CD4-positive, alpha-beta T cell treated with Interleukin-6 for 4 hours (primary cell): Measurements from ENCODE around the gene ZNF236.

Experiments
- DNase-seq: peaks from one replicate; pipeline ENCODE4 v3.0.0-alpha.2; 2020; ENCODE audit warnings: mixed read lengths

Gene ZNF236

DNA sequence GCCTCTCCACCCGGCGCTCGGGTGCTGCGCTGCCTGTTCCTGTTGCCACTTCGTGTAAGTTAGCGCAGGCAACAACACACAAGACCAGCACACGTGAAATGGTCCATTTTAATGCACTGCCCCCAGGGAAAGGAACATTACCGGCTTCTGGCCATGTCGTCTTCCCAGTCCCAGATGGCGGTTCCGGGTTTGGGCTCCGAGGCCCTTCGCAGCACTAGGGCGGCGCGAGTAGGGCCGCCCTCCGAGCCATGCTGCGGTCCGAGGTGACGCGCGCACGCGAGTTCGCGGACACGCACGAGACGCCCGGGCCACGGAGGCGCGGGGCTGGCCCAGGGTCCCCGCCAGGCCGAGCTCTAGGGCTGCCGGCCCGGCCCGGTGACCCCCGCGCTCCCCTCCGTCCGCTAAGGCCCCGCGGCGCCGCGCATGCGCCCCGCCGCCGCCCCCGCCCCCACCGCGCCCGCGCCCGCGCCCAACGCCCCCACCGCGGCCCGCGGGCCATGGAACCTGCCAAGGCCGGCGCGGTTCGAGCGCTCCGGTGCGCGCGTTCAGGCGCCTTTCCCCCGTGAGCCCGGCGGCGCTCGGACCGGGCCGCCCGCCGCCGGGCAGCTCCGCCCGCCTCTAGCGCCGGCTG, 367 bp upstream of the ZNF236 start:
- peak; percentile 73 for DNase-seq

DNA sequence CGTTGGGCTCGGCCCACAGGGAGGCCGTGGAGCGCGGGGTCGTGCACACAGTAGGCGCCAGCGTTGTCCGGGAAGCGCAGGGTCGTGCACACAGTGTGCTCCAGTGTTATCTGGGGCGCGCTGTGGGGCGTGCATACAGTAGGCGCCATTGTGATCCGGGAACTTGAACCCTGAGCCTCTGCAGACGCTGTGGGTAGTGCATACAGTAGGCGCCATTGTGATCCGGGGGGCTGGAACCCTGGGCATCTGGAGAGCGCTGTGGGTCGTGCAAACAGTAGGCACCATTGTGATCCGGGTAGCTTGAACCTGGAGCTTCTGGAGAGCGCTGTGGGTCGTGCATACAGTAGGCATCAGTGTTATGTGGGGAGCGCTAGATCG, 793 bp downstream of the ZNF236 start:
- DNase-seq, result no peak

DNA sequence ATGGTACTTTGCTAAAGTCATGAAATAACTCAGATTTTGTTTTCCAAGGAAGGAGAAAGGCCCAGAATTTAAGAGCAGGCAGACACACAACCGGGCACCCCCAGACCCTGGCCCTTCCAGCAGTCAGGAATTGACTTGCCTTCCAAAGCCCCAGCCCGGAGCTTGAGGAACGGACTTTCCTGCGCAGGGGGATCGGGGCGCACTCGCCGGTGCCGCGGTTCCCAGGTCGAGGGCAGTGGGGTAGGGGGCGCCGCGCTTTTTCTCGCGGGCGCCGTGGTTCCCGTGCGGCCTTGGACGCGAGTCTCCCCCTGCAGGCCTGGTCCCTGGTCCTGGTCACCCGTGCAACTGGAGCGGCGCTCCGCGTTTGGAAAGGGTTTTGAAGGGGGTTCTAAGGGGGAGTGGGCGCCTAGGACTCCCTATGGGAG, 1.2 kb downstream of the ZNF236 start:
- DNase-seq, result peak; percentile 18

DNA sequence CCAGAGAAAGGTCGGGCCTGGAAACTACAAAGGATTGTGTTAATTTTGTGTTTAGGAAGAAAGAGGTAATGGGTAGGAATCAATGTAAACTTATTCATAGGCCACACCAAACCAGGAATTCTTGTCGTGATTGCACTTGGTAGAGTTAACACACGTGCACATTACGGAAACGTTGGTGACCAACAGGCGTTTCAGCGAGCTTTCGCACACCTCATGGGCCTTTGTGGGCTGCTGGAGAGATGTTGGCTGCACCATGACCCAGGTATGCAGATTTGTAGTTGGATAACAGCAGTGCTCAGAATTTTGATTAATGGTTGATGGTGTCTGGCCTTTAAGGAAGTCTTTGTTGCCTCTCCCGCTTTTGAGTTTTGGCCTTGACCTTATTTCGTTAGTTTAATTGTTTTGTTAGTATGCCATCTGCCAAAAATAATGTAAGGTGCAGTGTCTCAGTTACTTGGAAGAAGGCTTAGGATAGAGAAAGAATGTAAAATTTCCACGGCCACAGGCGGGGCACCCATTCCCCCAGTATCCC, 1.9 kb downstream of the ZNF236 start:
- no peak for DNase-seq

DNA sequence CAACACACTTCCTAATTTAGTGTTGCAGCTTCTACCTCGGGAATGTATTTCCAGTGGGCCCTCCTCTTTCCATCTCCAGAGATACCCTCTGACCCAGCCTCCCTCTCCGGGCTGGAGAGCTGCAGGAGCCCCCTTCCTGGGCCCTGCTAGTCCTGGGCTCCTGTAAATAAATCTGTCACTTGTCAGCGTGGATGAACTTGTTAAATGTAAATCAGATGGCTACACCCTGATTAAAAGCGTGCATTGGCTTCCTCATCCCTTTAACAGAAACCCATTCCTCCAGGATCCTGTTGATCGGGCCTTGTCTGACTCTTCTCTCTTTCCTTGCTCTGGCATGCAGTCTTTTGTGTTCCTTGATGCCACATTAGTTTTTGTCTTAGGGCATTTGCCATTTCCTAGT, 2.4 kb downstream of the ZNF236 start:
- no peak for DNase-seq

DNA sequence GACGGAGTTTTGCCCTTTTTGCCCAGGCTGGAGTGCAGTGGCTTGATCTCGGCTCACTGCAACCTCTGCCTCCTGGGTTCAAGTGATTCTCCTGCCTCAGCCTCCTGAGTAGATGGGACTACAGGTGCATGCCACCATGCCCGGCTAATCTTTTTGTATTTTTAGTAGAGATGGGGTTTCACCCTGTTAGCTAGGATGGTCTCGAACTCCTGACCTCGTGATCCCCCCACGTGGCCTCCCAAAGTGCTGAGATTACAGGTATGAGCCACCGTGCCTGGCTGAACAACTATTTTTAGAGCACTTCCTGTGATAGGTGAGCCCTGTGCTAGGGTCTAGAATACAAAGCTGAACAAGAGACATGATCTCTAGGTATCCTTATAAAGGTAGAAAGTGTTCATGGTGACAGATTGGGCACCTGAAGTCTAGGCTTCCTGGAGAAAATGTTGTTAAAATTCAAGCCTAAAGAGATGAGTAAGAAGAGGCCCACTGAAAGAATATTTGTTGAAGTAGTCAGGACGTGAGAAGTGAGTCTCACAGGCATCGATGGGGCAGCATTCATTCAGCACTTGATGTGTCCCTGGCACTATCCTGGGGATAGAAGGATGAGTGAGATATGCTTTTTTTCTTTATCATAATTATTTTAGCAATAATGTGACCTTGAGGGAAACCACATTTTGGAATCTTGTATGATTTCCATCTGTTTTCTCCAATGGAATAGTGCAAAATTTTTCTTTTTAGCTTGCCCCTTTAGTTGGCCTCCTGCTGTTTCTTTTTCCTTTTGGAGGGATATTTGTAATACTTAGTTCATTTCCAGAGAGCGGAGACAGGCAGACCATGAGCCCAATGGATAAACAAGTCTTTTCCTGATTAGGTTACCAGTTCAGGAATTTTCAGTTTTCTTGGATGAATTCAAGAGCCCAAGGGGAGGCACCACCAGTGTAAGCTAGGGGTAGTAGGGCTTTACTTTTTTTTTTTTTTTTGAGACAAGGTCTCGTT, 5.1 kb downstream of the ZNF236 start:
- DNase-seq, result no peak

DNA sequence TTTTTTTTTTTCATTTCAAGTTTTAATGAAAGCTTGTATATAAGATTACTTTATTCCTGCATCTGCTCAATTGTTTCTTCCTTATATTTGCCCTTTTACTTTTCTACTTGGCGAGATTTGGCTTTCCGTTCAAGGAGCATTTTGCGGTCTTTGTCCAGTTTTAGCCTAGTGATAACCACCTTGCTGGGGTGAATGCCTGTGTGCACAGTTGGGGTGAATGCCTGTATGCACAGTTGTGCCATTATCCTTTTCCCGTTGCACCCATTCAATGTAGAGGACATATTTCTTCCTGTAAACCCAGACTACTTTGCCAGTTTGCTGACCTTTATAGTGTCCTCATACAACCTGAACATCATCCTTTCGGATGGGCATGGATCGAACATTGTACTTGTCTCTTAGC, 12.0 kb downstream of the ZNF236 start:
- no peak for DNase-seq

DNA sequence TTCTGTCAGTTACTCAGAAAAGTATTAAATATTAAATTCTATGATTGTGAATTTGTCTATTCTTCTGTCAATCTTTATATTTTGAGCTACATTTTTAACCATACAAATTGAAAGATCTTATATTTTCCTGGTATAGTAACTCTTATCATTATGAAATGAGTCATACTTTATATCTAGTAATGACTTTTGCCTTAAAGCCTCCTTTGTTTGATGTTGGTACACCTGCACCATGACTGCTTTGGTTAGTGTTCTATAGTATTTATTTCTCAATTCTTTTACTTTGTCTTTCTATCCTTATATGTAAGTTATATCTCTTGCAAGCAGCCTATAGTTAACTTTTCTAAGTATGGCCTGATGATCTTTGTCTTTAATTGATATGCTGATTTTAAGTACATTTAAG, 13.0 kb downstream of the ZNF236 start:
- no peak for DNase-seq

DNA sequence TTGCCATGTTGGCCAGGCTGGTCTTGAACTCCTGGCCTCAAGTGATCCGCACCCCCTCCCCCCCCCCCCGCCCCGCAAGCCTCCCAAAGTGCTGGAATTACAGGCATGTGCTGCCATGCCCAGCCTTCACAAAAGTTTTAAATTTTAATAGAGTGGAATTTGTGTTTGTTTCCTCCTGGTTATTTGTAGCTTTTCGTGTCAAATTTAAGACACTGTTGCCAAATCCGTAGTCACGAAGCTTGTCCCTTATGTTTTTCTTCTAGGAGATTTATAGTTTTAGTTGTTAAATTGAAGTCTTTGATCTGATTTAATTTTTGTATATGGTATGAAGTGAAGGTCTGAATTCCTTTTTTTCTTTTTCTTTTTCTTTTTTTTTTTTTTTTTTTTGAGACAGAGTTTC, 14.7 kb downstream of the ZNF236 start:
- no peak for DNase-seq

DNA sequence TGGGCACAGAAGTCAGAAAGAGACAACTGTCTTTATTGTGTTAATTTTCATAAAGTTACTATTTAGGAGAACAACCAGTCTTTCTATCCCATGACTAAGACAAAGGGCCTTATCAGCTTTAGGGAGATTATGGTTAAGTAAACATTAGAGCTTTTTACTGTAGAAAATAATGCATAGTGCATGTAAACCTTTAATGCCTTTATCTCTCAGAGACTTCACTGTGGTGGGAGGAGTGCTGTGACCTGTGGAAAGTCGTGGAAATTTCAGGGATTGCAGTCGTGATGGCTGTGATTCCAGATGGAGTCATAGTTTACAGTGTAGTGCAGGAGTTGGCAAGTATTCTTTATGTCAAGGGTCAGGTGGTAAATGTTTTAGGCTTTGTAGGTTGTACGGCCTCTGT, 15.8 kb downstream of the ZNF236 start:
- DNase-seq, result no peak

DNA sequence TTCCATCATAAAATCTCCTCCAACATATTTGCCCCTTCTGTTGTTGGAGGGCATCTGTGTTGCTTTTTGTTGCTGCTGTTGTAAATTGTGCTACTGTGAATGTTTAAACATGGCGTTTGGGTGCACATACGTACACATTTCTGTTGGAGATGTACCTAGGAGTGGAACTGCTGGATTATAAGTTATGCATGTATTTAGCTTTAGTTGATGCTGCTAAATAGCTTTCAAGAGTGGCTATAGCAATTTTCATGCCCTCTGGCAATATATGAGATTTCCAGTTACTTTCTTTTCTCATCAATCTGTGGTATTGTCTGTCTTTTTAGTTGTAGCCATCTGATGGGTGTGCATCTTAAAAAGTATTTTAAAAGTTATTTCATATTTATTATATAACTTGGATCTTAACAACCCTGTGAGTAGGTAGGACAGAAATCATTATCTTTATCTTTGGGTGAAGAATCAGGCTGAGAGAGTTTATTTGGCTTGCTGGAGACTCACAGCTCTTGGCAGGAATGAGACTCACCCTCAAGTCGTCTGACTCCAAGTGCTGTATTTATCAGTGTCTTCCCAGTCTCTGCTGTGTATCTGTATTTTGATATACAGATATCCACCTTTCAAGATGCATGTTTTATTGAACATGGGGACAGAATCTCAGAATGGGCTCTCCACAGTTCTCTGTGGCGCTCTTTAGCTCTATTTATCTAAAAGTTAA, 16.9 kb downstream of the ZNF236 start:
- no peak for DNase-seq

DNA sequence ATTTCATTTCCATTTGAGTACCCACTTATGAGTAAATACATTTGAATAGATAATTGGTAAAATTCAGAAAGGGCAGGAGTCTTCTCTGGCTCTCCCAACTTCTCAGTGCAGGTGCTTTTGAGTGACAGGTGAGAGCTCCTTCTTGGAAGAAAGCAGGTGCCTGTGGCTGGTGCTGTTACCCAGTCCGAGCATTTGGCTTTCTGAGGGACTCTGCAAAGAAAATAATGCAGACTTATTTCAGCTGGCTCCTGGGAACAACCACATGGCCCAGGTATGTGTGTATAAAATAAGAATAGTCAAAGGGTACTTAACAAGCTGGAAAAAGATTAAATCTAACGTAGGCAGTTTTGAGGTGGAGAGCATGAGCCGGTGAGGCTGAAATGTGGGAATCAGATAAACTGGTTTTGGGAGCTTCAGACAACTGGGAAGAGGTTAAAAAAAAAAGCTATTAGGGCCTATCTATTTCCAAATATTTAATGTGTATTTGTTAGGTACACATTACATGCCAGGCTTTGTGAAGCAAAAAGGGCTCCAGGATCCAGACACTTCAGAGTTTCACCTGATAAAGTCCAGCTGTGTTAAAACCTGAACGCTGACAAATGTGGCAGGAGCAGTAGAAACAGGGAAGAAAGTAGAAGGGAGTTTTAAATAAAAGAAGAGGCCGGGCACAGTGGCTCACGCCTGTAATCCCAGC, 20.6 kb downstream of the ZNF236 start:
- DNase-seq, result no peak

DNA sequence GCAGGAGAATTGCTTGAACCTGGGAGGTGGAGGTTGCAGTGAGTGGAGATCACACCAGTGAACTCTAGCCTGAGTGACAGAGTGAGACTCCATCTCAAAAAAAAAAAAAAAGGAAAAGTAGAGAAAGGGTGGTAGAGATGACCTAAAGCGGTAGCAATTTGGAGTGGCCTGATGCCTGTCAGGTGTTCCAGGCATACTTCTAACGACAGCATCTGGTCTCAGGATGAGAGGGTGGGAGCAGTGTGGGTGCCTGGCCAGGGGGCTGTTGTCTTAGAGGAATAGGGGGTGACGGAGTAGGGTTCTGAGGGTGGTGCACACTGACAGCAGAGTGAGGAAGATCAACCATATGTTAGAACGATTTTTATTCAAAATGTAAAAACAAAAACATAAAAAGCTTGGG, 21.8 kb downstream of the ZNF236 start:
- DNase-seq, result no peak

DNA sequence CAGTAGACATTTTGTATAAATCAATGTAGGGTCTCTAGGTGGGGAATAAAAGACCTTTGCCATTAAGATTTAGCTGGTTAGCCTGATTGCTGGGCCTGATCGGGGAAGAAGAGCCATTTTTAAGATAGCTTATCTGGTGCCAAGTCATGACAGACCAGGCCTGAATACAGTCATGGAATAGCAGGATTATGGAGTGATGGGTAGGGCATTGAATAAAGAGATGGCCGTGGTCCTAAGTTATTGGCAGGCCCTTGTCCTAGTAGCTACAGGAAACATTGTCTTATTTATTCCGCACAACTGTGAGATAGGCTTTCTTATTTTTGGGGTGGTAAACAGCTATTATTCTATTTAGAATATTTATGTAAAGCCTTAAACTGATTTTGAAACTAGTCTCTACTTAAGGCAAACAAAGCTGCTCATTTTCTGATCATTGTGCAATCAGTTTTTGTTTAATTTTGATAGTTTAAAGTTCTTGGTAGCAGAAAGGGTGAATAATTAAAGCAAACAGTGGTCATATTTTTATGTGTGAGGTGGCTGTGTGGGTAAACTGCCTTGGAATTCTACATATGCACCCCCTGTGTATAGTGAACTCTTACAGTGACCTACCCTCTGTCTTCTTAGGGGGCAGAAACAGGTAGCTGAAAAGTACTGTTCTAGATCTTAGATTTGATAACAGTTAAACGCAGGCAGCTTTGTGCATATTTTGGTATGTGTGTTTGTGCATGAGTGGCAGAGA, 22.6 kb downstream of the ZNF236 start:
- DNase-seq, result no peak

DNA sequence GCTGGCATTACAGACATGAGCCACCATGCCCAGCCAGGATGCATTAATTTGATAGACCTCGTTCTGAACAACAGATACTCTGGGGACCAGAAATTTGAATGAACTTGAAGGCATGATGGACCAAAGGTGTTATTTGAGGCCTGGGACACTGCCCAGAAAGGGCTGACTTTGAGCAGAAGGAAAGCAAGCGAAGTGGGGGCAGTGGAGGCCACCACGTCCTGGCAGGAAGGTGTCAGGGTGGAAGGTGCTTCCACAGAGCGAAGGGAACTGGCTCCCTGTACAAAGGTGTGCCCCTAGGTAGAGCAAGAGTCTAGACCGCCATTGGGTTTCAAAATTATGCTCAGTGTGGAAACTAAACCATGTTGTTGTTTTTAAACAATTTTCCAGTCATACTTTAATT, 23.9 kb downstream of the ZNF236 start:
- DNase-seq, result no peak

DNA sequence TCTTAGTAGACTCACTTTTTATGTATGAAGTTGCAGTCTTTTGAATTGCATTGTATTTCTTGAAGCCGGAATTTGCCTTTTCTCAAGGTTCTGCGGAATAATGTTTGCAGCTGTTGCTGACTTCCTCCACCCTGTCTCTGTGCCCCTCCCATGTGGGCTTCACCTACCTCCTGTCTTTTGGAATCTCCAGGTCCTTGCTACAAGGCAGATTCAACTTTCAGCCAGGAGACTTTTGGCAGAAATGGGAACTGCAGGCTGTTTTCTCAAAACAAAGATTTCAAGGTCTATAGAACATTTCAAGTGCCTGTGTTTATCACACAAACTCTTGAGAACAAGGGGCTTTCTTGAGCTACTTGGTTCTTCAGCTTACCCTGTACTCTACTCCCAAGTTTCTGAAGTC, 25.6 kb downstream of the ZNF236 start:
- DNase-seq, result no peak

DNA sequence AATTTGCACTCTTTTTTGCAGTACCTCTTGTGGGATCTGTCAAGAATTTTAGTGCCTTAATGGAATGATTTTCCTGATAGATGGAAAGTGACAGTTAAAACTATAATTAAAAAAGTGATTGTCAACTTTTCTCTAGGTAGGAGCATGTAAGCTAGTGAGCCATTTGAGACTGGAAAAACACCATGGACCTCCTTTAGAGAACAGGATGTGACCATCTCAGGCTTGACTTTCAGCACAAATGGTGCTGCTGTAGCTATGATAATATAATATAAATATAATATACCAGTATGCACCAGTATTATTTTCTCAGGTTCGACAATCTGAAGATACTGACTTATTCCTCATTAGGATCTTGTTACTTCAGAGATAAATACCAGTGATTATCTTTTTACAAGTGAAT, 27.8 kb downstream of the ZNF236 start:
- DNase-seq, result no peak

DNA sequence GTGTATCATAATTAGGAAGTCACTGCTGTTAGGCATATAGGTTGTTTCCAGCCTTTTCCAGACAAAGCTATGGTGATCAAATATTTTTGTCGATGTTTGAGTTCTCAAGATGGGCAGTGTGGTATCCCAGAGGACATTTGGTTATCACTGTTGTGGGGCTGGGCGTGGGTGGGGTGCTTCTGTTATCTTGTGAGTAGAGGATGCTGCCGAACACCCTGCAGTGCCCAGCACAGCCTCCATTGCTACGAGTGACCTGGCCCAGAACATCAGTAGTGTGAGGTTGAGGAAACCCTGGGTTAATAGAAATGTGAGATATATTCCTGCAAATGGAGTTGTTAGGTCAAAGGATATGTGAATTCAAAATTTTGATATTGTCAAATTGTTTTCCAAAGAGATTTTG, 33.2 kb downstream of the ZNF236 start:
- no peak for DNase-seq

DNA sequence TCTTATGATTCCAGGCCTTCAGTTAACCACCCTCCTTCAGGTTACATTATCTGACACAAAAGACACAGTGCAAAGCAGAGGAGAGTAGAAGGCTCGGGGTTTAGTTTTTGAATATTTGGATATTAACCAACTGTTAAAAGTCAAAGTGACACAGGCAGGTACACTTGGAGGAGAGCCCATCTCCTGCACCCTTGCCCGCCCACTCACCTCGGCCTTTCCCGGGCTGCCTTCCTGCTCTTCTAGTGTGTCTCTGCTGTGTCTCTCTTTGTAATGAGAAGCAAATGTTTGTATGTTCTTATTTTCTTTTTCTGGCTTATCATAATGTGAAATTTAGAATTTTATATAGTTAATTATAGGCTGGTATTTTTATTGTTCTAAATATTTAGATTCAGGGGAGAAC, 35.1 kb downstream of the ZNF236 start:
- no peak for DNase-seq

DNA sequence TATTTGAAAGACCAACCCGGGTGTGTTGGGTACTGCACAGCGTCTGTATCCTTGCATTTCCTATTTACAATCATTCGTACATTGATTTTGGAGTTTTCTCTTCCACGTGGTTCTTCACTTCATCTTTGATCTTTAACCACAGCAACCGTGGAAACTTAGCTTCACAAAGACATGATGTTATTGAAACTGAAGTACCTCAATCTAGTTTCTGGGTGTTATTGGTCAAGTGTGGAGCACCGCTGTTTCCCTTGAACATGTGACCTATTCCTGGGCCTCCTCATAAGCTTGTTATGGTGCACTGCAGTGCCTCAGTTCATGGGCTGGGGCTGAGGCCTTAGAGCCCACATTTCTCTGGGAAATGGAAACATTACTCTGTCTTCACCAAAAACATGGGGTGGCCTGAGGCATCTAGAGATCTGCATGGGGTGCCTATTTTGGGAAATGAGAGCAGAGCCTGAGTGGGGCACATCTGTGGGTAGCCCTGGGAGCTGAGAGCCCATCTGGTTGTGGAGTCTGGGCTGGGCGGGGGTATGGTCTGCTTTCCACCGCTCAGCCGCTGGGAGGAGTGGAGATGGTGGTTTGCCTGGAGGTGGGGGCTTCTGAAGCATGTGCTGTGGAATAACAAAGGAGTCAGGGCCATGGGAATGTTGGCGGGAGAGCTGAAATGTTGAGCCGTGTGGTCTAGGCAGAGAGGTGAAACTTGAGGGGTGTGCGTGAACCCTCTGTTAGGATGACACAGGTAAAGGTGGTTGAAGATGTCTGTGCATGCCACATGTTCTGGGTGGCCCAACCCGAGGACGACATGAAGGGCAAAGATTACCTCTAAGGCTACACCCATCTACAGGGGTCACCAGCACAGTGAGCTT, 37.4 kb downstream of the ZNF236 start:
- no peak for DNase-seq

DNA sequence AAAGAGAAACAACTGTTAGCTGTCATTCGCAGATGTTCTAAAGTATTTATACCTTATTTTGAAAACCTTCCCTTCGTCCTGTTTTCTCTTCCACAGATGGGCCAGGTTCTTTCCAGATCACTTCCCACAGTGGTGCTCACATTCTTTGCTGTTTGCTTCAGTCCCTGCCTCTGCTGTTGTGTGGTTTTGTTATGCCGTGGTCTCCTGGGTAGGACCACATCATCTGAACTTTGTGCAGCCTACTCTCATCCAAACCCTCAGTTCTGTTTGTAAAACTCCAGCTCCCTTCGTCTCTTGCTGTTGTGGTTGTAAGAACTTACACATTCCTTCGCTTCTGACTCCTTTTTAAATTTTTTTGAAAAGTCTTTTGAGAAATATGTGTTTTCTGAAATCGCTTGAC, 38.1 kb downstream of the ZNF236 start:
- no peak for DNase-seq
